Prostate gland (tissue), 2 donors: Measurements from ENCODE around the gene BBIP1. TPM values are rescaled to one million over a fixed set of nuclear protein-coding genes. Genes with fewer than 3 reads are reported as not detected.

Experiments
- DNase-seq: peaks from one replicate; pipeline ENCODE4 v3.0.0-alpha.2; 2019; ENCODE audit warnings: low spot score
- H3K27ac ChIP-seq, 2 donors: fragments of 200-600 bp; sonication (generic); 2 replicates each; pipeline ENCODE4 v1.5.1; 2017 to 2019
- H3K27me3 ChIP-seq: fragments of 200-600 bp; sonication (generic); replicated peaks from 2 replicates; pipeline ENCODE4 v1.5.1; 2019; ENCODE audit not compliant: insufficient read depth
- H3K36me3 ChIP-seq, 2 donors: fragments of 200-600 bp; sonication (generic); 1 replicate in 1 of 2; 2 replicates in 1 of 2; pipeline versions ENCODE4 v1.5.1 to v1.8.1; 2017 to 2019
- H3K4me1 ChIP-seq: fragments of 200-600 bp; sonication (generic); replicated peaks from 2 replicates; pipeline ENCODE4 v1.5.1; 2019
- H3K4me3 ChIP-seq, 2 donors: fragments of 200-600 bp; sonication (generic); 2 replicates each; pipeline ENCODE4 v1.5.1; 2017 to 2019
- H3K9me3 ChIP-seq: fragments of 200-600 bp; sonication (generic); 2 replicates; pipeline ENCODE4 v1.5.1; 2017
- CTCF ChIP-seq, 4 experiments: fragments of 200-600 bp in 2 of 4; fragments of 450-650 bp in 2 of 4; sonication (generic) in 2 of 4; IDR thresholded peaks; 1 replicate in 3 of 4; 2 replicates in 1 of 4; pipeline ENCODE4 v1.5.1; 2016 to 2019; ENCODE audit warnings: antibody characterized with exemption in 4 of 4, mild to moderate bottlenecking in 2 of 4, moderate library complexity in 2 of 4
- POLR2A ChIP-seq: fragments of 450-650 bp; IDR thresholded peaks from one replicate; pipeline ENCODE4 v1.6.1; 2016; ENCODE audit warnings: antibody characterized with exemption, mild to moderate bottlenecking
- POLR2AphosphoS5 ChIP-seq: sonication (generic); formaldehyde crosslinking; IDR thresholded peaks from one replicate; pipeline ENCODE4 v1.6.1; 2017; ENCODE audit warnings: antibody characterized with exemption
- WGBS: methylation state at CpG from one replicate; pipeline ENCODE4 v1.1.5; 2018; 5-methylcytosine and 5-hydroxymethylcytosine counted together
- intact Hi-C: fragments of 100-400 bp; cut with DNase I; formaldehyde crosslinking; loops from one replicate; pipeline ENCODE4 v1.14.2; 2022
- total RNA-seq, 2 donors: library from RNA; depleted of rRNA; stranded (reverse); fragments of >200 nt; gene quantifications; one replicate each; pipeline ENCODE4 v1.1.0, GENCODE V29; 2016

The BBIP1 gene
- total RNA-seq, 2 donors from 2014 or later: 18.8 to 20.9 TPM

- no peaks in the 10 kb centered on the region for H3K4me1 ChIP-seq
- no peaks in the 10 kb centered on the region for H3K36me3 ChIP-seq
- TF ChIP-seq CTCF (IDR thresholded peaks at IDR 0.05) (no peak), POLR2AphosphoS5 (no peak), POLR2A (no peak)
- H3K27ac ChIP-seq: no peak overlapping the region
- no peak for DNase-seq
- no peaks in the 10 kb centered on the region for H3K9me3 ChIP-seq
- no peaks in the 10 kb centered on the region for H3K27me3 ChIP-seq
- no peak overlapping the region for H3K4me3 ChIP-seq
- intact Hi-C loops: no loop called here
These were observed 46.2 kb upstream of the BBIP1 start for GRCh38 chr10:110965216-110965615.

- intact Hi-C loops: no loop called here
- H3K4me3 ChIP-seq: no peak overlapping the region
- no peaks in the 10 kb centered on the region for H3K36me3 ChIP-seq
- WGBS: 84% methylated on average over 5 of the region's 5 CpGs
- no peak for DNase-seq
- TF ChIP-seq CTCF (IDR thresholded peaks at IDR 0.05) (no peak), POLR2A (no peak), POLR2AphosphoS5 (no peak)
- no peaks in the 10 kb centered on the region for H3K27me3 ChIP-seq
- H3K27ac ChIP-seq: no peak overlapping the region
- no peaks in the 10 kb centered on the region for H3K9me3 ChIP-seq
- no peaks in the 10 kb centered on the region for H3K4me1 ChIP-seq
These were observed 45.7 kb upstream of the BBIP1 start for GRCh38 chr10:110964681-110965080.

GRCh38 chr10:110963162-110963561 is 44.2 kb upstream of the BBIP1 start:
- WGBS: 60% methylated on average over 2 of the region's 2 CpGs
- Histone ChIP-seq H3K36me3 (no peaks in the 10 kb centered on the region), H3K27ac (no peak overlapping the region), H3K27me3 (no peaks in the 10 kb centered on the region), H3K9me3 (no peaks in the 10 kb centered on the region), H3K4me1 (no peaks in the 10 kb centered on the region), H3K4me3 (no peak overlapping the region)
- TF ChIP-seq POLR2AphosphoS5 (no peak), CTCF (IDR thresholded peaks at IDR 0.05) (no peak), POLR2A (no peak)
- no peak for DNase-seq
- intact Hi-C loops: no loop called here

- intact Hi-C loops: no loop called here
- H3K27me3 ChIP-seq: no peaks in the 10 kb centered on the region
- H3K9me3 ChIP-seq: no peaks in the 10 kb centered on the region
- no peaks in the 10 kb centered on the region for H3K36me3 ChIP-seq
- TF ChIP-seq CTCF (IDR thresholded peaks at IDR 0.05): no peak
- no peak overlapping the region for H3K27ac ChIP-seq
- H3K4me1 ChIP-seq: no peaks in the 10 kb centered on the region
- H3K4me3 ChIP-seq: no peak overlapping the region
- DNase-seq: no peak
- WGBS: 86% methylated on average over 2 of the region's 2 CpGs
These were observed 43.5 kb upstream of the BBIP1 start for GRCh38 chr10:110962443-110962842.

- Histone ChIP-seq H3K9me3 (no peaks in the 10 kb centered on the region), H3K27me3 (no peaks in the 10 kb centered on the region), H3K4me3 (no peak overlapping the region), H3K4me1 (no peaks in the 10 kb centered on the region), H3K36me3 (no peaks in the 10 kb centered on the region), H3K27ac (no peak overlapping the region)
- DNase-seq: no peak
- intact Hi-C loops: no loop called here
- WGBS: 100% methylated on average over 1 of the region's 1 CpG
- TF ChIP-seq CTCF (IDR thresholded peaks at IDR 0.05) (no peak), POLR2A (no peak), POLR2AphosphoS5 (no peak)
These were observed 41.3 kb upstream of the BBIP1 start for GRCh38 chr10:110960333-110960712.
